DOHH2 (cell line): ENCODE data around the gene SERINC5.

Experiments
- H3F3A ChIP-seq: fragments of 200-600 bp; sonication (generic), shearing (Covaris generic); 2 replicates; pipeline ENCODE4 v1.6.0; 2016; ENCODE audit warnings: antibody characterized with exemption, mild to moderate bottlenecking; ENCODE audit not compliant: control insufficient read depth, insufficient read depth
- H3K27ac ChIP-seq: fragments of 200-600 bp; sonication (generic); 2 replicates; pipeline ENCODE4 v1.5.1; 2014; ENCODE audit warnings: low read depth, mild to moderate bottlenecking, low read length, moderate library complexity
- H3K27me3 ChIP-seq: fragments of 200-600 bp; sonication (generic); 2 replicates; pipeline ENCODE4 v1.6.1; 2014; ENCODE audit warnings: mild to moderate bottlenecking, low read length, mixed read lengths; ENCODE audit not compliant: control insufficient read depth
- H3K36me3 ChIP-seq: fragments of 200-600 bp; sonication (generic); 2 replicates; pipeline ENCODE4 v1.6.1; 2014; ENCODE audit warnings: mild to moderate bottlenecking, low read length, moderate library complexity, mixed read lengths; ENCODE audit not compliant: control insufficient read depth
- H3K4me1 ChIP-seq: fragments of 200-600 bp; sonication (generic); 2 replicates; pipeline ENCODE4 v1.6.1; 2014; ENCODE audit warnings: mild to moderate bottlenecking, low read length, mixed read lengths; ENCODE audit not compliant: control insufficient read depth
- H3K4me2 ChIP-seq: fragments of 200-600 bp; sonication (generic); 2 replicates; pipeline ENCODE4 v1.6.0; 2014; ENCODE audit warnings: mild to moderate bottlenecking, low read length, moderate library complexity
- H3K4me3 ChIP-seq: fragments of 200-600 bp; sonication (generic); 2 replicates; pipeline ENCODE4 v1.5.1; 2014; ENCODE audit warnings: mild to moderate bottlenecking, low read length, mixed read lengths
- H3K79me2 ChIP-seq: fragments of 200-600 bp; sonication (generic); 2 replicates; pipeline ENCODE4 v1.6.1; 2014; ENCODE audit warnings: mild to moderate bottlenecking, low read length, mixed read lengths; ENCODE audit not compliant: control insufficient read depth
- H3K9me2 ChIP-seq: fragments of 200-600 bp; sonication (generic); replicated peaks from 2 replicates; pipeline ENCODE4 v1.6.1; 2014; ENCODE audit warnings: mild to moderate bottlenecking, low read length, mixed read lengths; ENCODE audit not compliant: control insufficient read depth
- H3K9me3 ChIP-seq: fragments of 200-600 bp; sonication (generic); 2 replicates; pipeline ENCODE4 v1.6.1; 2014; ENCODE audit warnings: antibody characterized with exemption, low read length, mixed read lengths; ENCODE audit not compliant: control insufficient read depth, insufficient read depth
- H4K20me1 ChIP-seq: fragments of 200-600 bp; sonication (generic); 2 replicates; pipeline ENCODE4 v1.6.0; 2014; ENCODE audit warnings: low read depth, mild to moderate bottlenecking, antibody characterized with exemption, low read length, moderate library complexity; ENCODE audit not compliant: control insufficient read depth, insufficient read depth
- CTCF ChIP-seq: fragments of 200-600 bp; sonication (generic); IDR thresholded peaks from one replicate; pipeline ENCODE4 v1.5.1; 2014; ENCODE audit warnings: antibody characterized with exemption, mild to moderate bottlenecking, low read depth, low read length; ENCODE audit not compliant: poor library complexity, severe bottlenecking
- EZH2phosphoT487 ChIP-seq: fragments of 200-600 bp; sonication (generic); IDR thresholded peaks from 2 replicates; pipeline ENCODE4 v1.6.1; 2017; ENCODE audit warnings: borderline replicate concordance, mild to moderate bottlenecking, antibody characterized with exemption, low read length, moderate library complexity, mixed read lengths

Gene SERINC5

GRCh38 chr5:80160242-80160641 is 95.6 kb downstream of the SERINC5 start:
- no peaks in the 10 kb centered on the region for H3K9me3 ChIP-seq
- no peaks in the 10 kb centered on the region for H3F3A ChIP-seq
- TF ChIP-seq CTCF, result no peak
- TF ChIP-seq EZH2phosphoT487, result no peak
- H3K79me2 ChIP-seq, result no peaks in the 10 kb centered on the region
- H3K4me3 ChIP-seq, result no peak overlapping the region
- H3K36me3 ChIP-seq, result no peaks in the 10 kb centered on the region
- H3K4me1 ChIP-seq, result no peaks in the 10 kb centered on the region
- H3K27me3 ChIP-seq, result no peaks in the 10 kb centered on the region
- H3K27ac ChIP-seq, result no peak overlapping the region
- H4K20me1 ChIP-seq, result no peaks in the 10 kb centered on the region
- no peak overlapping the region for H3K4me2 ChIP-seq
- no peaks in the 10 kb centered on the region for H3K9me2 ChIP-seq

- no peak overlapping the region for H3K4me3 ChIP-seq
- no peak overlapping the region for H3K4me2 ChIP-seq
- H3K9me2 ChIP-seq, result no peaks in the 10 kb centered on the region
- H3K9me3 ChIP-seq, result no peaks in the 10 kb centered on the region
- H3K36me3 ChIP-seq, result no peaks in the 10 kb centered on the region
- no peak for TF ChIP-seq CTCF
- TF ChIP-seq EZH2phosphoT487, result no peak
- H4K20me1 ChIP-seq, result no peaks in the 10 kb centered on the region
- no peaks in the 10 kb centered on the region for H3K79me2 ChIP-seq
- no peaks in the 10 kb centered on the region for H3K27me3 ChIP-seq
- no peaks in the 10 kb centered on the region for H3F3A ChIP-seq
- no peaks in the 10 kb centered on the region for H3K4me1 ChIP-seq
- no peak overlapping the region for H3K27ac ChIP-seq
Measured at GRCh38 chr5:80159133-80159815, 96.6 kb downstream of the SERINC5 start.

- no peaks in the 10 kb centered on the region for H3K9me3 ChIP-seq
- no peaks in the 10 kb centered on the region for H3K9me2 ChIP-seq
- no peaks in the 10 kb centered on the region for H3K4me1 ChIP-seq
- H3K4me2 ChIP-seq, result no peak overlapping the region
- H4K20me1 ChIP-seq, result no peaks in the 10 kb centered on the region
- no peaks in the 10 kb centered on the region for H3K79me2 ChIP-seq
- TF ChIP-seq CTCF (no peak), EZH2phosphoT487 (no peak)
- no peaks in the 10 kb centered on the region for H3F3A ChIP-seq
- no peaks in the 10 kb centered on the region for H3K27me3 ChIP-seq
- no peak overlapping the region for H3K4me3 ChIP-seq
- no peaks in the 10 kb centered on the region for H3K36me3 ChIP-seq
- H3K27ac ChIP-seq, result no peak overlapping the region
Measured at GRCh38 chr5:80156156-80156555, 99.7 kb downstream of the SERINC5 start.
